Central memory CD8-positive, alpha-beta T cell (primary cell): ENCODE data around the gene MYH11.
"Not testable (repeated sequence)": the region's sequence is repeated elsewhere in the genome, so short reads cannot be mapped to it uniquely, and the experiment has no call there.

ENCODE experiments used
- ATAC-seq: fragments of 150-1000 bp; cut with Tn5 transposase; replicated peaks from 2 replicates; pipeline ENCODE4 v1.10.0; 2022; ENCODE audit warnings: mild to moderate bottlenecking, moderate FRiP score, moderate number of reproducible peaks; ENCODE audit not compliant: poor library complexity, severe bottlenecking; ENCODE audit errors: extremely low read depth
- DNase-seq, 2 donors: peaks; one replicate each; pipeline ENCODE4 v3.0.0; 2021; ENCODE audit warnings: low spot score in 2 of 2
- H3K27ac Mint-ChIP-seq: one replicate; pipeline ENCODE4 v1.8.0; 2022; ENCODE audit warnings: low read depth, mild to moderate bottlenecking, moderate library complexity, mixed read lengths
- H3K27me3 Mint-ChIP-seq: one replicate; pipeline ENCODE4 v1.8.0; 2022; ENCODE audit warnings: mixed read lengths
- H3K36me3 Mint-ChIP-seq: one replicate; pipeline ENCODE4 v1.8.0; 2022; ENCODE audit warnings: mild to moderate bottlenecking, moderate library complexity, mixed read lengths; ENCODE audit not compliant: insufficient read depth
- H3K4me1 Mint-ChIP-seq: one replicate; pipeline ENCODE4 v1.8.0; 2022; ENCODE audit warnings: mixed read lengths
- H3K4me3 Mint-ChIP-seq: one replicate; pipeline ENCODE4 v1.8.0; 2022; ENCODE audit warnings: mild to moderate bottlenecking, moderate library complexity, mixed read lengths
- H3K9me3 Mint-ChIP-seq: one replicate; pipeline ENCODE4 v1.8.0; 2022; ENCODE audit warnings: mixed read lengths

The MYH11 gene

GRCh38 chr16:15850555-15850954 lies 6.3 kb downstream of the MYH11 start:
- not testable (repeated sequence) for H3K4me3 Mint-ChIP-seq, H3K27ac Mint-ChIP-seq, H3K4me1 Mint-ChIP-seq, DNase-seq, H3K36me3 Mint-ChIP-seq, ATAC-seq, H3K9me3 Mint-ChIP-seq
- H3K27me3 Mint-ChIP-seq = peaks cover 27% of the 10 kb centered on the region

GRCh38 chr16:15849209-15849981 lies 7.4 kb downstream of the MYH11 start:
- Mint-ChIP-seq H3K4me3 (no peak overlapping the region), H3K9me3 (no peaks in the 10 kb centered on the region), H3K27me3 (peaks cover 19% of the 10 kb centered on the region), H3K36me3 (no peaks in the 10 kb centered on the region), H3K27ac (no peak overlapping the region), H3K4me1 (no peaks in the 10 kb centered on the region)
- ATAC-seq = no peak
- DNase-seq = no peak

- H3K4me3 Mint-ChIP-seq = no peak overlapping the region
- DNase-seq = no peak
- no peaks in the 10 kb centered on the region for H3K9me3 Mint-ChIP-seq
- H3K27me3 Mint-ChIP-seq = peaks cover 8% of the 10 kb centered on the region
- ATAC-seq = no peak
- no peak overlapping the region for H3K27ac Mint-ChIP-seq
- no peaks in the 10 kb centered on the region for H3K4me1 Mint-ChIP-seq
- H3K36me3 Mint-ChIP-seq = no peaks in the 10 kb centered on the region
Observed at GRCh38 chr16:15847611-15848175, 9.1 kb downstream of the MYH11 start.

GRCh38 chr16:15846510-15846909 lies 10.3 kb downstream of the MYH11 start:
- H3K9me3 Mint-ChIP-seq = no peaks in the 10 kb centered on the region
- no peak for ATAC-seq
- peaks cover 8% of the 10 kb centered on the region for H3K27me3 Mint-ChIP-seq
- no peak overlapping the region for H3K27ac Mint-ChIP-seq
- H3K36me3 Mint-ChIP-seq = no peaks in the 10 kb centered on the region
- H3K4me3 Mint-ChIP-seq = no peak overlapping the region
- no peak for DNase-seq
- H3K4me1 Mint-ChIP-seq = no peaks in the 10 kb centered on the region

GRCh38 chr16:15843635-15844279 lies 13.1 kb downstream of the MYH11 start:
- peaks cover 24% of the 10 kb centered on the region for H3K27me3 Mint-ChIP-seq
- ATAC-seq = no peak
- no peak overlapping the region for H3K4me3 Mint-ChIP-seq
- DNase-seq = no peak
- H3K4me1 Mint-ChIP-seq = no peaks in the 10 kb centered on the region
- no peaks in the 10 kb centered on the region for H3K9me3 Mint-ChIP-seq
- no peaks in the 10 kb centered on the region for H3K36me3 Mint-ChIP-seq
- H3K27ac Mint-ChIP-seq = no peak overlapping the region

GRCh38 chr16:15839204-15839603 lies 17.6 kb downstream of the MYH11 start:
- not testable (repeated sequence) for H3K4me1 Mint-ChIP-seq, H3K27ac Mint-ChIP-seq, H3K36me3 Mint-ChIP-seq, H3K9me3 Mint-ChIP-seq, ATAC-seq, DNase-seq, H3K4me3 Mint-ChIP-seq
- H3K27me3 Mint-ChIP-seq = peaks cover 17% of the 10 kb centered on the region

- DNase-seq = no peak
- Mint-ChIP-seq H3K27ac (peak overlapping the region; percentile 62), H3K4me3 (no peak overlapping the region), H3K27me3 (peaks cover 17% of the 10 kb centered on the region), H3K9me3 (no peaks in the 10 kb centered on the region), H3K36me3 (no peaks in the 10 kb centered on the region), H3K4me1 (no peaks in the 10 kb centered on the region)
- ATAC-seq = no peak
Observed at GRCh38 chr16:15837761-15838160, 19.1 kb downstream of the MYH11 start.

GRCh38 chr16:15836965-15837611 lies 19.7 kb downstream of the MYH11 start:
- DNase-seq (no peak), ATAC-seq (no peak)
- peak overlapping the region; percentile 62 for H3K27ac Mint-ChIP-seq
- no peaks in the 10 kb centered on the region for H3K9me3 Mint-ChIP-seq
- H3K4me1 Mint-ChIP-seq = no peaks in the 10 kb centered on the region
- peaks cover 17% of the 10 kb centered on the region for H3K27me3 Mint-ChIP-seq
- H3K36me3 Mint-ChIP-seq = no peaks in the 10 kb centered on the region
- H3K4me3 Mint-ChIP-seq = no peak overlapping the region

- no peaks in the 10 kb centered on the region for H3K4me1 Mint-ChIP-seq
- no peaks in the 10 kb centered on the region for H3K9me3 Mint-ChIP-seq
- H3K27ac Mint-ChIP-seq = no peak overlapping the region
- no peak for DNase-seq
- H3K27me3 Mint-ChIP-seq = peaks cover 17% of the 10 kb centered on the region
- ATAC-seq = no peak
- H3K4me3 Mint-ChIP-seq = no peak overlapping the region
- H3K36me3 Mint-ChIP-seq = no peaks in the 10 kb centered on the region
Observed at GRCh38 chr16:15836074-15836473, 20.8 kb downstream of the MYH11 start.

- peaks cover 17% of the 10 kb centered on the region for H3K27me3 Mint-ChIP-seq
- DNase-seq (no peak), ATAC-seq (no peak)
- H3K4me1 Mint-ChIP-seq = no peaks in the 10 kb centered on the region
- no peak overlapping the region for H3K27ac Mint-ChIP-seq
- H3K4me3 Mint-ChIP-seq = no peak overlapping the region
- H3K36me3 Mint-ChIP-seq = peaks cover 1% of the 10 kb centered on the region
- H3K9me3 Mint-ChIP-seq = no peaks in the 10 kb centered on the region
Observed at GRCh38 chr16:15835136-15835878, 21.5 kb downstream of the MYH11 start.

GRCh38 chr16:15834502-15834901 lies 22.3 kb downstream of the MYH11 start:
- ATAC-seq (no peak), DNase-seq (no peak)
- no peak overlapping the region for H3K27ac Mint-ChIP-seq

GRCh38 chr16:15833541-15833940 lies 23.3 kb downstream of the MYH11 start:
- Mint-ChIP-seq H3K27ac (no peak overlapping the region), H3K4me3 (no peak overlapping the region), H3K36me3 (peaks cover 2% of the 10 kb centered on the region), H3K27me3 (no peaks in the 10 kb centered on the region), H3K4me1 (no peaks in the 10 kb centered on the region), H3K9me3 (no peaks in the 10 kb centered on the region)
- ATAC-seq (no peak), DNase-seq (no peak)

More at GRCh38 chr16:15834502-15834901, 22.3 kb downstream of the MYH11 start:
- Mint-ChIP-seq H3K36me3 (peaks cover 2% of the 10 kb centered on the region), H3K27me3 (peaks cover 8% of the 10 kb centered on the region), H3K9me3 (no peaks in the 10 kb centered on the region), H3K4me3 (no peak overlapping the region), H3K4me1 (no peaks in the 10 kb centered on the region)
